SJSA1 (cell line): ENCODE results near the gene CCDC116. TPM values are rescaled to one million over a fixed set of nuclear protein-coding genes. Genes with fewer than 3 reads are reported as not detected.
"Not testable (repeated sequence)": the region's sequence is repeated elsewhere in the genome, so short reads cannot be mapped to it uniquely, and the experiment has no call there.

Source experiments
- DNase-seq, 2 experiments: peaks; one replicate each; pipeline ENCODE4 v3.0.0-alpha.2; 2015 to 2020; ENCODE audit warnings: low spot score in 2 of 2, low read depth in 1 of 2
- H3K27ac ChIP-seq: fragments of 250-450 bp; sonication (Bioruptor Pico); 2 replicates; pipeline ENCODE4 v1.5.1; 2020; ENCODE audit warnings: mild to moderate bottlenecking, moderate library complexity
- H3K27me3 ChIP-seq: fragments of 250-450 bp; sonication (Bioruptor Pico); replicated peaks from 2 replicates; pipeline ENCODE4 v1.5.1; 2020; ENCODE audit warnings: mild to moderate bottlenecking, moderate library complexity
- H3K36me3 ChIP-seq: fragments of 250-450 bp; sonication (Bioruptor Pico); 2 replicates; pipeline ENCODE4 v1.5.1; 2020; ENCODE audit warnings: mild to moderate bottlenecking
- H3K4me1 ChIP-seq: fragments of 250-450 bp; sonication (Bioruptor Pico); replicated peaks from 2 replicates; pipeline ENCODE4 v1.6.1; 2021; ENCODE audit warnings: mild to moderate bottlenecking
- H3K4me3 ChIP-seq: fragments of 250-450 bp; sonication (Bioruptor Pico); 2 replicates; pipeline ENCODE4 v1.5.1; 2020; ENCODE audit warnings: mild to moderate bottlenecking
- H3K9me3 ChIP-seq: fragments of 250-450 bp; sonication (Bioruptor Pico); replicated peaks from 2 replicates; pipeline ENCODE4 v1.5.1; 2020; ENCODE audit warnings: mild to moderate bottlenecking
- total RNA-seq: library from RNA; depleted of rRNA; stranded (reverse); fragments of >200 nt; shearing (Covaris generic); gene quantifications from 2 replicates; pipeline ENCODE4 v1.2.3, GENCODE V29; 2014; rRNA removed

Gene CCDC116
- total RNA-seq = 0.13 TPM in 1 of 2 replicates, not detected in the other

GRCh38 chr22:21632237-21632895 lies at the start of gene CCDC116:
TSS of gene CCDC116 (plus strand) at chr22:21632760. CDS start at chr22:21633182, 422 bp downstream.
- peaks cover 9% of the 10 kb centered on the region for H3K4me1 ChIP-seq
- H3K4me3 ChIP-seq = no peak within 1 kb of the TSS
- H3K9me3 ChIP-seq = peaks cover 6% of the 10 kb centered on the region
- H3K27me3 ChIP-seq = no peaks in the 10 kb centered on the region
- no peak within 1 kb of the TSS for H3K27ac ChIP-seq
- peaks cover 20% of the 10 kb centered on the region for H3K36me3 ChIP-seq
- no peak for DNase-seq

- H3K27me3 ChIP-seq = no peaks in the 10 kb centered on the region
- H3K4me1 ChIP-seq = peaks cover 34% of the 10 kb centered on the region
- no peaks in the 10 kb centered on the region for H3K9me3 ChIP-seq
- DNase-seq = no peak
- H3K4me3 ChIP-seq = no peak overlapping the region
- H3K36me3 ChIP-seq = peaks cover 49% of the 10 kb centered on the region
- no peak overlapping the region for H3K27ac ChIP-seq
Measured at GRCh38 chr22:21582801-21583740, 49.5 kb upstream of the CCDC116 start.

- no peak overlapping the region for H3K4me3 ChIP-seq
- peaks cover 28% of the 10 kb centered on the region for H3K4me1 ChIP-seq
- H3K27ac ChIP-seq = no peak overlapping the region
- H3K27me3 ChIP-seq = no peaks in the 10 kb centered on the region
- H3K36me3 ChIP-seq = peaks cover 57% of the 10 kb centered on the region
- H3K9me3 ChIP-seq = no peaks in the 10 kb centered on the region
- DNase-seq = no peak
Measured at GRCh38 chr22:21585389-21585788, 47.2 kb upstream of the CCDC116 start.

- Histone ChIP-seq H3K27me3 (no peaks in the 10 kb centered on the region), H3K27ac (no peak overlapping the region), H3K4me1 (peaks cover 12% of the 10 kb centered on the region), H3K9me3 (no peaks in the 10 kb centered on the region), H3K4me3 (no peak overlapping the region), H3K36me3 (peaks cover 71% of the 10 kb centered on the region)
- peak in 1 of 2 experiments; percentile 25 for DNase-seq
Measured at GRCh38 chr22:21587803-21588611, 44.6 kb upstream of the CCDC116 start.

- no peak overlapping the region for H3K4me3 ChIP-seq
- no peak overlapping the region for H3K27ac ChIP-seq
- peaks cover 11% of the 10 kb centered on the region for H3K4me1 ChIP-seq
- H3K36me3 ChIP-seq = peaks cover 71% of the 10 kb centered on the region
- no peak for DNase-seq
- H3K9me3 ChIP-seq = no peaks in the 10 kb centered on the region
- H3K27me3 ChIP-seq = no peaks in the 10 kb centered on the region
Measured at GRCh38 chr22:21589396-21589795, 43.2 kb upstream of the CCDC116 start.

- H3K27me3 ChIP-seq = no peaks in the 10 kb centered on the region
Measured at GRCh38 chr22:21590809-21591641, 41.5 kb upstream of the CCDC116 start.

GRCh38 chr22:21591695-21592094 lies 40.9 kb upstream of the CCDC116 start:
- Histone ChIP-seq H3K9me3 (no peaks in the 10 kb centered on the region), H3K4me3 (no peak overlapping the region), H3K27me3 (no peaks in the 10 kb centered on the region), H3K36me3 (peaks cover 78% of the 10 kb centered on the region), H3K4me1 (peaks cover 11% of the 10 kb centered on the region), H3K27ac (no peak overlapping the region)
- no peak for DNase-seq

More at GRCh38 chr22:21590809-21591641, 41.5 kb upstream of the CCDC116 start:
- H3K4me3 ChIP-seq = no peak overlapping the region
- H3K9me3 ChIP-seq = no peaks in the 10 kb centered on the region
- peaks cover 73% of the 10 kb centered on the region for H3K36me3 ChIP-seq
- H3K4me1 ChIP-seq = peaks cover 11% of the 10 kb centered on the region
- DNase-seq = no peak
- H3K27ac ChIP-seq = no peak overlapping the region

GRCh38 chr22:21592422-21592821 lies 40.1 kb upstream of the CCDC116 start:
- Histone ChIP-seq H3K36me3 (peaks cover 80% of the 10 kb centered on the region), H3K4me1 (peaks cover 8% of the 10 kb centered on the region), H3K27me3 (no peaks in the 10 kb centered on the region), H3K27ac (no peak overlapping the region), H3K9me3 (no peaks in the 10 kb centered on the region), H3K4me3 (no peak overlapping the region)
- DNase-seq = no peak

GRCh38 chr22:21593406-21594232 lies 38.9 kb upstream of the CCDC116 start:
- Histone ChIP-seq H3K4me1 (no peaks in the 10 kb centered on the region; the same call in 1 of the 2 replicates), H3K4me3 (no peak overlapping the region), H3K9me3 (no peaks in the 10 kb centered on the region), H3K27ac (no peak overlapping the region), H3K27me3 (no peaks in the 10 kb centered on the region), H3K36me3 (peaks cover 82% of the 10 kb centered on the region)
- no peak for DNase-seq

- no peaks in the 10 kb centered on the region for H3K9me3 ChIP-seq
Measured at GRCh38 chr22:21594865-21595452, 37.6 kb upstream of the CCDC116 start.

GRCh38 chr22:21596356-21597135 lies 36.0 kb upstream of the CCDC116 start:
- not testable (repeated sequence) for H3K4me1 ChIP-seq, H3K9me3 ChIP-seq, H3K27me3 ChIP-seq, H3K4me3 ChIP-seq, H3K27ac ChIP-seq, DNase-seq
- H3K36me3 ChIP-seq = peaks cover 80% of the 10 kb centered on the region

More at GRCh38 chr22:21594865-21595452, 37.6 kb upstream of the CCDC116 start:
- no peak for DNase-seq
- Histone ChIP-seq H3K27ac (no peak overlapping the region), H3K36me3 (peaks cover 84% of the 10 kb centered on the region), H3K4me3 (no peak overlapping the region), H3K4me1 (no peaks in the 10 kb centered on the region), H3K27me3 (no peaks in the 10 kb centered on the region)
